GM19324 (cell line): ENCODE data around the gene SCMH1.

ENCODE experiments used
- ATAC-seq: cut with Tn5 transposase; IDR thresholded peaks from one replicate; pipeline ENCODE4 v1.9.1; 2021; ENCODE audit warnings: mild to moderate bottlenecking, moderate library complexity; ENCODE audit not compliant: unreplicated experiment, low FRiP score

Gene SCMH1

DNA sequence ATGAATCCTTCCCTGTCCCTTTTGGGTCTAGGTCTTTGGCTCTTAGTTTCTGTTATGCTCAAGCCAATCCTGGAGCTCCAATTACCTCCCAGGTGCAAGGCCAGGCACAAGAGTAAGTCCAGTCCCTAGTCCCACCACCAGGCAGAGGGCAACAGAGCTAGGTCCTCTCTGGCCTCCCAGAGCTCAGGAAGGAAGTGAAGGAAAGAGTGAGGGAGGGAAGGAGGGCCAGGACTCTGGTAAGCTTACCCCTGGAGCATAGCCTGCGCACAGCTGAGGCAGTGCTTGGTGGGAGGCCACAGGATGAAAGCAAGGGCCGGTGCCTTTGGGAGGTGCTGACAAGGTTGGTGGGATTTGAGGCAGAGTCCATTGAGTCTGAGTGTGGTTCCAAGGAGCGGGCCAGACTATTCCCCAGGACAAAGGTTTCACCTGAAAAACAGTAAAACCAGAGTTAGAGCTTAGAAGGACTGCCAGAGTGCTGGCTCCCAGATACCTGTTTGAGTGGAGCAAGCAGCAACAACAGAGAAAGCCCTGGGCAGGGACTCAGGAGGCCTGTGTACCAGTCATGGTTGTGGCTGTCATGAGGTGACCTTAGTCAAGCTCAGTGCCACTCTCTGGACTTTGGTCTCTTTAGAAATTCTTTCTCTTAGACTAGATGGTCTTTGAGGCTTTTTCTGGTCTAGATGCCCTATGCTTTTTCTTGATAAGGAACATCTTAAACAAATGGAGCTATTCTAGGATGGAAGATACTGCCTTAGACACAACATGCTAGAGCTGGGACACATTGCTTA, 204.8 kb downstream of the SCMH1 start:
- no peak for ATAC-seq

DNA sequence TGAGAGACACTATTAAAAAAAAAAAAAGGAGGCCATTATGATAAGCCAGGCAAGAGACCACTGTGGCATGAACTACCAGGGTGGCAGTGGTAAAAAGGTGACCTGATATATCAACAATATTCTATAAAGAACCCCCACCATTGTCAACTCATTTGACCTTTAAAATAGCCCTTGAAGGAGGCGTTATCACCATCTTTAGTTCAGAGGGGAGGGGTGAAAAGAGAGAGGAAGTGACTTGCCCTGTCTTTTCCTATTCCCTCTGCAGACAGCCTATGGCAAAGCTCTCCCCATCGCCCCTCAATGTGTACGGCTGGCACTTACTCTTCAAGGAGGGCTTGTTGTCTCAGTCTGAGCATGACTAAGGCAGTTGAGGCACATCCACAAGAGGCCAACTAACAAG, 208.8 kb downstream of the SCMH1 start:
- ATAC-seq: no peak

- no peak for ATAC-seq
These were observed 210.0 kb downstream of the SCMH1 start for GRCh38 chr1:41032147-41032546.

- no peak for ATAC-seq
These were observed 211.1 kb downstream of the SCMH1 start for GRCh38 chr1:41030872-41031616.

- no peak for ATAC-seq
These were observed 214.0 kb downstream of the SCMH1 start for GRCh38 chr1:41028034-41028642.

- no peak for ATAC-seq
These were observed 215.9 kb downstream of the SCMH1 start for GRCh38 chr1:41025979-41026819.

DNA sequence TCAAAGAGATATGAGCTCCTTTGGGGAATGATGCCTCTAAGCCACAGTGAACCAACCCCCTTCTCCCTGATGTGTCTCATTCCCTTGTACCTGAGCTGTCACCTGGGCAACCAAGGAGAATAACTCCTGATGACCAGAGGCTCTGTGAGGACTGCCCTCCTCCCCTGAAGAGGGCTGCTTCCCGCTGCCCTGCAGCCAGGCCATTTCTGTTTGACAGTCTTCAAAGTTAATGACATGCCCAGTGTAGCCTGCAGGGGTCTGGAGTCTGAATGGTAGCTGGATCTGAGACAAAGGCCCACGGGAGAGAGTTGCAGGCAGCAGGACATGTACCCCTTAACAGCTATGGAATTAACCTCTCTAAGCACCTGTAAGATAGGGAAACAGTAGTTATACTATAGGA, 217.2 kb downstream of the SCMH1 start:
- no peak for ATAC-seq

GRCh38 chr1:41023279-41023990, 218.7 kb downstream of the SCMH1 start:
- ATAC-seq: no peak

GRCh38 chr1:41022424-41022823, 219.7 kb downstream of the SCMH1 start:
- ATAC-seq: no peak

DNA sequence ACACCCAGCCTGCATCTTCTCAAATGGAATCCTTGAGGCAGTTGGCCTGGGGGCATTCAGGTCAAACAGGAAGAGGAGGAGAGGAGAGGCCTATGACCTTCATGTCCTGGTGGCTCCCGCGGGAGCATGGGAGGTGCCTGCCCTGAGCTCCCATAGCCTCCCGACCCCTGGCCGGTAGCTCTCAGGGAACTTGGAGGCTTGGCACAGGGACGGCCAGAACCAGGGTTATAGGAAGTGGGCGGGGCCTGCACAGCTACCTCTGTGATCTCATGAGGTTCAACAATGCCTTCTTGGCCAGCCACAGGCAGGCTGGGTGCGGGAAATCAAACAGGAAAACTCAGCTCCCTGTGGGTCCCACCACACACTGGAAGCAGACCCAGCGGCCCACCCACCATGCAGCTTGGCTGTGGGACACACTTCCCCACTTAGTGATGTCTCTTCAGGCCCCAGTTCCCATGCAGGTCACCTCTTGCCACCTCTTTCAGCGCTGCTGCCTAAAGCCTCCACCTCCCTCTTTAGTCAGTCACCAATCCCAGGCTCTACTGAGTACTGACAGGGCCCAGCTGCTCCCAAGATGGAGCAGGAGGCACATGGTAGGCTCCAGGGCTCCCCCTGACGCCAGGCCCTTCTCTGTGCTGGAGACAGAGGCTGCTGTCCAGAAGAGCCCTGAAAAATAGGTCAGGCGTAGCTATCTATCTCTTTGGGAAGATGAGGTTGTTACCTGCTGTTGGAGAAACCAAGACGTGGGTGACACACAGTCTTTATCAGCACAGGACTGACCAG, 220.4 kb downstream of the SCMH1 start, which contains the start of gene SLFNL1:
TSS of gene SLFNL1 (minus strand) at position 200 of the 783 bp plus-strand sequence. CDS start 1,065 bp downstream, outside the sequence.
- ATAC-seq: no peak

DNA sequence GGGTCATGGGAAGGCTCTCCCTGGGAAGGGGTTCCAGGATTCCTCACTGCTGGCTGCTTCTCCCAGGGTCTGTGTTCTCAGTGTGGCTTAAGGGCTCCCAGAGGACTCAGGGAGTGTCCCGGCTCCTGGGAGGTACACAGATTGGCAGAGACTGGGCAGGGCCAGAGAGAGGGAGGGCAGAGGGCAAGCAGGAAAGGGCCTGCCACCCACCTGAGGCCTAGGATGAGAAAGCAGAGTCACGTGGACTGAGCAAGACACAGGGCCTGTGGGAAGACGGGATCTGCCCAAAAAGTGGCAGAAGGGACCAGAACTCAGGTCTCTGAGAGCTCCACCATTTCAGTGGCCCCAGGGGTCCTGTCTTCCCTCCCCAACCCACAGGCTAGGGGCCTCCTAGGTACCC, 221.5 kb downstream of the SCMH1 start:
- ATAC-seq: no peak

GRCh38 chr1:41020109-41020576, 222.0 kb downstream of the SCMH1 start:
- no peak for ATAC-seq

DNA sequence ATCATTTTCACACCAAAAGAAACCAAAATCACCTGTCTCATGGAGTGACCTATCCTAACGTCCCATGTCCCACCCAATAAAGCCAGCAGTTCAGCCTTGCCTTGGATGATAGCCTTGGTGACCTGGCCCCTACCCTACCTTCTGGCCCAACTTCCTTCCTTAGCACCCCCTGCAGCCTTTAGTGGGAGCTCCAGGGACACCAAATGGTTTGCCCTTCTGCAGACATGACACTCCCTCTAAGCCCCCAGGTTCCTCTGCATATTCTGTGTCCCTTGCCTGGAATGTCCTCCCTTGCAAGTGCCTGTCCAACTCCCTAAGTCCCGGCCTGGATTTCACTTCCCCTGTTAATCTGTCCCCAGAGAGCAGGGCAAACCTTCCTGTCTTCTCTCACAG, 222.8 kb downstream of the SCMH1 start:
- ATAC-seq: no peak

DNA sequence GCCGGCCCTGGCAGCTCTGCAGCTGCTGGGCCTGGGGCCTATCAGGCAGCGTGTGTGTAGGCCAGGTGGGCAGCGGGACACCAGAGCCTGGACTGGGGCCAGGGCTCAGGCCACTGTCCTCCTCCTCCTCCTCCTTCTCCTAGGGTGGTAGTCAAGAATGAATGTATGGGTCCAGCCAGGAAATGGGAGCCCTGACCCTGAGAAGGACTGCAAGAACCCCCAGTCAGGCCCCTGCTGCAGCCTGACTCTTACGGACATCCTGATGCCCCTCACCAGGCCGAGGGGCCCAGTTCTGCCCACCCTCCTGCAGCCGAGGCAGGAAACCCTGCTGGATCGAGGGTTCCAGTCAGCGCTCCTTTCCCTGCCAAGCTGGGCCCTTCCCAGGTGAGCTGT, 224.1 kb downstream of the SCMH1 start:
- no peak for ATAC-seq

GRCh38 chr1:41017141-41018017, 224.7 kb downstream of the SCMH1 start:
- ATAC-seq: no peak

- no peak for ATAC-seq
These were observed 226.1 kb downstream of the SCMH1 start for GRCh38 chr1:41015897-41016470.

- ATAC-seq: no peak
These were observed 226.7 kb downstream of the SCMH1 start for GRCh38 chr1:41015281-41015896.
